Neural cell (in vitro differentiated cells): Measurements from ENCODE around the gene PCNX2. TPM values are rescaled to one million over a fixed set of nuclear protein-coding genes. Genes with fewer than 3 reads are reported as not detected.
"Not testable (repeated sequence)": the region's sequence is repeated elsewhere in the genome, so short reads cannot be mapped to it uniquely, and the experiment has no call there.

ENCODE experiments used
- H2AFZ ChIP-seq: fragments of 200-600, 300-800 bp; sonication (generic), shearing (Covaris generic); 2 replicates; pipeline ENCODE4 v1.6.0; 2014; ENCODE audit warnings: low read depth, mild to moderate bottlenecking, antibody characterized with exemption, low read length, moderate library complexity
- H3F3A ChIP-seq: fragments of 200-600 bp; shearing (Covaris generic); 2 replicates; pipeline ENCODE4 v1.6.1; 2016; ENCODE audit warnings: mild to moderate bottlenecking, moderate library complexity, mixed read lengths, antibody characterized with exemption, low read length; ENCODE audit not compliant: insufficient read depth, poor library complexity, severe bottlenecking
- H3K27ac ChIP-seq: fragments of 200-600, 300-800 bp; sonication (generic), shearing (Covaris generic); 2 replicates; pipeline ENCODE4 v1.5.1; 2014; ENCODE audit warnings: mild to moderate bottlenecking, low read length, moderate library complexity
- H3K27me3 ChIP-seq: fragments of 300-800, 200-600 bp; sonication (generic), shearing (Covaris generic); 2 replicates; pipeline ENCODE4 v1.6.0; 2014; ENCODE audit warnings: mild to moderate bottlenecking, low read depth, low read length, moderate library complexity; ENCODE audit not compliant: insufficient read depth
- H3K36me3 ChIP-seq: fragments of 300-800, 200-600 bp; sonication (generic), shearing (Covaris generic); 2 replicates; pipeline ENCODE4 v1.5.1; 2014; ENCODE audit warnings: mild to moderate bottlenecking, antibody characterized with exemption, low read length, moderate library complexity; ENCODE audit not compliant: insufficient read depth
- H3K4me2 ChIP-seq: fragments of 300-800, 200-600 bp; sonication (generic), shearing (Covaris generic); 2 replicates; pipeline ENCODE4 v1.6.0; 2014; ENCODE audit warnings: mild to moderate bottlenecking, low read length
- H3K4me3 ChIP-seq: fragments of 300-800, 200-600 bp; sonication (generic), shearing (Covaris generic); 2 replicates; pipeline ENCODE4 v1.5.1; 2014; ENCODE audit warnings: mild to moderate bottlenecking, low read length, moderate library complexity
- H3K79me2 ChIP-seq: fragments of 200-600 bp; shearing (Covaris generic); replicated peaks from 2 replicates; pipeline ENCODE4 v1.6.0; 2014; ENCODE audit warnings: mild to moderate bottlenecking, low read length, moderate library complexity; ENCODE audit not compliant: insufficient read depth
- H3K9ac ChIP-seq: fragments of 300-800, 200-600 bp; sonication (generic), shearing (Covaris generic); 2 replicates; pipeline ENCODE4 v1.6.1; 2016; ENCODE audit warnings: mild to moderate bottlenecking, low read length, mixed read lengths
- H3K9me2 ChIP-seq: fragments of 200-600 bp; shearing (Covaris generic); 2 replicates; pipeline ENCODE4 v1.6.1; 2016; ENCODE audit warnings: mild to moderate bottlenecking, low read length, mixed read lengths; ENCODE audit not compliant: insufficient read depth
- H3K9me3 ChIP-seq: fragments of 200-600, 300-800 bp; sonication (generic), shearing (Covaris generic); 2 replicates; pipeline ENCODE4 v1.6.1; 2016; ENCODE audit warnings: mild to moderate bottlenecking, mixed run types, low read length, moderate library complexity, mixed read lengths
- H4K20me1 ChIP-seq: fragments of 200-600 bp; shearing (Covaris generic); 2 replicates; pipeline ENCODE4 v1.6.1; 2016; ENCODE audit warnings: mild to moderate bottlenecking, mixed run types; ENCODE audit not compliant: insufficient read depth
- CTCF ChIP-seq: fragments of 450-650 bp; IDR thresholded peaks from 2 replicates; pipeline ENCODE4 v1.5.1; 2014; ENCODE audit warnings: antibody characterized with exemption, mild to moderate bottlenecking, moderate library complexity; ENCODE audit not compliant: poor library complexity, severe bottlenecking
- EP300 ChIP-seq: fragments of 450-650 bp; conservative IDR thresholded peaks from 2 replicates; pipeline ENCODE4 v1.6.1; 2014; ENCODE audit warnings: antibody characterized with exemption, mild to moderate bottlenecking, moderate library complexity; ENCODE audit not compliant: poor library complexity, severe bottlenecking
- EZH2 ChIP-seq: fragments of 200-600, 300-800 bp; shearing (Covaris generic), sonication (generic); IDR thresholded peaks from 2 replicates; pipeline ENCODE4 v1.6.1; 2014; ENCODE audit warnings: antibody characterized with exemption, low read length, borderline replicate concordance, mild to moderate bottlenecking; ENCODE audit not compliant: insufficient read depth, poor library complexity, severe bottlenecking
- MXI1 ChIP-seq: fragments of 450-650 bp; conservative IDR thresholded peaks from 2 replicates; pipeline ENCODE4 v1.6.1; 2014; ENCODE audit warnings: antibody characterized with exemption, mild to moderate bottlenecking; ENCODE audit not compliant: poor library complexity, severe bottlenecking
- POLR2AphosphoS5 ChIP-seq: IDR thresholded peaks from 2 replicates; pipeline ENCODE4 v1.6.1; 2012
- RAD21 ChIP-seq: fragments of 450-650 bp; conservative IDR thresholded peaks from 2 replicates; pipeline ENCODE4 v1.6.1; 2014; ENCODE audit warnings: antibody characterized with exemption, mild to moderate bottlenecking, moderate library complexity
- REST ChIP-seq: IDR thresholded peaks from 2 replicates; pipeline ENCODE4 v1.6.1; 2012; ENCODE audit warnings: borderline replicate concordance
- SMC3 ChIP-seq: fragments of 450-650 bp; conservative IDR thresholded peaks from 2 replicates; pipeline ENCODE4 v1.6.1; 2014; ENCODE audit warnings: antibody characterized with exemption, mild to moderate bottlenecking, moderate library complexity; ENCODE audit not compliant: poor library complexity
- TAF1 ChIP-seq: IDR thresholded peaks from 2 replicates; pipeline ENCODE4 v1.6.1; 2012; ENCODE audit warnings: low read depth
- polyA plus RNA-seq: library from polyadenylated mRNA; depleted of rRNA; stranded (reverse); fragments of >200 nt; gene quantifications from 2 replicates; pipeline ENCODE4 v1.2.3, GENCODE V29; 2014

The PCNX2 gene
- polyA plus RNA-seq, 1 donor from 2014 or later = 17.2 TPM

GRCh38 chr1:233135833-233136232, 159.7 kb downstream of the PCNX2 start:
- no peaks in the 10 kb centered on the region for H3F3A ChIP-seq
- peaks cover 6% of the 10 kb centered on the region for H3K36me3 ChIP-seq
- H3K9ac ChIP-seq = no peak overlapping the region
- no peak overlapping the region for H3K4me3 ChIP-seq
- TF ChIP-seq EZH2 (no peak), POLR2AphosphoS5 (no peak), RAD21 (no peak), SMC3 (no peak), CTCF (no peak), MXI1 (no peak), TAF1 (no peak), REST (no peak)
- H3K27me3 ChIP-seq = no peaks in the 10 kb centered on the region
- H3K9me3 ChIP-seq = no peaks in the 10 kb centered on the region
- H3K4me2 ChIP-seq = no peak overlapping the region
- no peak overlapping the region for H3K27ac ChIP-seq
- no peaks in the 10 kb centered on the region for H3K79me2 ChIP-seq
- H3K9me2 ChIP-seq = no peaks in the 10 kb centered on the region
- H2AFZ ChIP-seq = no peak overlapping the region
- no peaks in the 10 kb centered on the region for H4K20me1 ChIP-seq

- no peaks in the 10 kb centered on the region for H3K27me3 ChIP-seq
- no peaks in the 10 kb centered on the region for H3K9me3 ChIP-seq
- TF ChIP-seq CTCF (no peak), EP300 (no peak), TAF1 (no peak), REST (no peak), RAD21 (no peak), EZH2 (no peak), SMC3 (no peak), POLR2AphosphoS5 (no peak), MXI1 (no peak)
- H4K20me1 ChIP-seq = no peaks in the 10 kb centered on the region
- no peaks in the 10 kb centered on the region for H3K79me2 ChIP-seq
- no peak overlapping the region for H3K9ac ChIP-seq
- H3K4me3 ChIP-seq = no peak overlapping the region
- H2AFZ ChIP-seq = no peak overlapping the region
- no peaks in the 10 kb centered on the region for H3K9me2 ChIP-seq
- H3K36me3 ChIP-seq = peaks cover 6% of the 10 kb centered on the region
- H3K4me2 ChIP-seq = no peak overlapping the region
- no peak overlapping the region for H3K27ac ChIP-seq
- no peaks in the 10 kb centered on the region for H3F3A ChIP-seq
Measured at GRCh38 chr1:233132445-233132844, 163.1 kb downstream of the PCNX2 start.

GRCh38 chr1:233129031-233129430, 166.5 kb downstream of the PCNX2 start:
- not testable (repeated sequence) for H2AFZ ChIP-seq, H3K9me2 ChIP-seq, H3K27ac ChIP-seq, H4K20me1 ChIP-seq, H3K9me3 ChIP-seq, H3K4me2 ChIP-seq, H3K9ac ChIP-seq, H3F3A ChIP-seq, H3K79me2 ChIP-seq, H3K36me3 ChIP-seq, H3K27me3 ChIP-seq, H3K4me3 ChIP-seq
